ENCODE measurements around the gene TENM4. TPM values are rescaled to one million over a fixed set of nuclear protein-coding genes. Genes with fewer than 3 reads are reported as not detected.

Gene TENM4
- total RNA-seq, 4 donors from 2014 or later = 1.1 to 2.7 (median 2.0) TPM

GRCh38 chr11:79050786-79051185, 390.0 kb downstream of the TENM4 start:
- no peak for DNase-seq
- TF ChIP-seq POLR2A (IDR thresholded peaks at IDR 0.05) (no peak), CTCF (IDR thresholded peaks at IDR 0.05) (no peak)

GRCh38 chr11:79049741-79050179, 391.1 kb downstream of the TENM4 start:
- Histone ChIP-seq H3K27ac (no peak overlapping the region), H3K27me3 (no peaks in the 10 kb centered on the region)

More at GRCh38 chr11:79050786-79051185, 390.0 kb downstream of the TENM4 start:
- H3K4me1 ChIP-seq = no peaks in the 10 kb centered on the region
- H3K9me3 ChIP-seq = no peaks in the 10 kb centered on the region
- H3K36me3 ChIP-seq = no peaks in the 10 kb centered on the region
- H3K27me3 ChIP-seq = no peaks in the 10 kb centered on the region
- H3K27ac ChIP-seq = no peak overlapping the region
- no peak overlapping the region for H3K4me3 ChIP-seq

GRCh38 chr11:79047980-79048379, 392.9 kb downstream of the TENM4 start:
- H3K4me1 ChIP-seq = no peaks in the 10 kb centered on the region
- DNase-seq = no peak
- H3K36me3 ChIP-seq = no peaks in the 10 kb centered on the region
- H3K4me3 ChIP-seq = no peak overlapping the region
- TF ChIP-seq CTCF (IDR thresholded peaks at IDR 0.05) (no peak), POLR2A (IDR thresholded peaks at IDR 0.05) (no peak)
- H3K27ac ChIP-seq = no peak overlapping the region
- H3K9me3 ChIP-seq = no peaks in the 10 kb centered on the region
- H3K27me3 ChIP-seq = no peaks in the 10 kb centered on the region

More at GRCh38 chr11:79049741-79050179, 391.1 kb downstream of the TENM4 start:
- H3K9me3 ChIP-seq = no peaks in the 10 kb centered on the region
- peak in 1 of 3 donors; percentile 59 for DNase-seq
- no peak for TF ChIP-seq POLR2A (IDR thresholded peaks at IDR 0.05)
- no peak for TF ChIP-seq CTCF (IDR thresholded peaks at IDR 0.05)
- no peaks in the 10 kb centered on the region for H3K4me1 ChIP-seq
- no peak overlapping the region for H3K4me3 ChIP-seq
- H3K36me3 ChIP-seq = no peaks in the 10 kb centered on the region

GRCh38 chr11:79047321-79047720, 393.5 kb downstream of the TENM4 start:
- no peaks in the 10 kb centered on the region for H3K9me3 ChIP-seq
- TF ChIP-seq POLR2A (IDR thresholded peaks at IDR 0.05) (no peak), CTCF (IDR thresholded peaks at IDR 0.05) (no peak)

GRCh38 chr11:79046366-79046765, 394.5 kb downstream of the TENM4 start:
- no peaks in the 10 kb centered on the region for H3K9me3 ChIP-seq
- no peak for TF ChIP-seq CTCF (IDR thresholded peaks at IDR 0.05)
- no peak for TF ChIP-seq POLR2A (IDR thresholded peaks at IDR 0.05)
- H3K4me3 ChIP-seq = no peak overlapping the region
- H3K27ac ChIP-seq = no peak overlapping the region
- no peaks in the 10 kb centered on the region for H3K36me3 ChIP-seq
- no peak for DNase-seq
- no peaks in the 10 kb centered on the region for H3K27me3 ChIP-seq
- no peaks in the 10 kb centered on the region for H3K4me1 ChIP-seq

More at GRCh38 chr11:79047321-79047720, 393.5 kb downstream of the TENM4 start:
- Histone ChIP-seq H3K4me1 (no peaks in the 10 kb centered on the region), H3K27me3 (no peaks in the 10 kb centered on the region), H3K4me3 (no peak overlapping the region), H3K27ac (no peak overlapping the region), H3K36me3 (no peaks in the 10 kb centered on the region)
- no peak for DNase-seq

- H3K9me3 ChIP-seq = no peaks in the 10 kb centered on the region
- no peak for DNase-seq
- no peak overlapping the region for H3K4me3 ChIP-seq
- H3K36me3 ChIP-seq = no peaks in the 10 kb centered on the region
- no peak for TF ChIP-seq POLR2A (IDR thresholded peaks at IDR 0.05)
- no peak for TF ChIP-seq CTCF (IDR thresholded peaks at IDR 0.05)
- H3K27me3 ChIP-seq = no peaks in the 10 kb centered on the region
- no peaks in the 10 kb centered on the region for H3K4me1 ChIP-seq
- no peak overlapping the region for H3K27ac ChIP-seq
Measured at GRCh38 chr11:79045800-79046304, 395.0 kb downstream of the TENM4 start.

Data from Peyer's patch (tissue), 4 donors.